Large intestine (tissue), 12 donors: ENCODE measurements around the gene RPGR. TPM values are rescaled to one million over a fixed set of nuclear protein-coding genes. Genes with fewer than 3 reads are reported as not detected.

Source experiments
- DNase-seq, 2 donors: peaks; one replicate each; pipeline versions ENCODE4 v3.0.0 to v3.0.0-alpha.2; 2013
- H3K27ac ChIP-seq: one replicate; pipeline ENCODE4 v1.5.1; 2013; ENCODE audit warnings: low read length
- H3K27me3 ChIP-seq: 2 replicates; pipeline ENCODE4 v1.6.1; 2013; ENCODE audit warnings: low read length; ENCODE audit not compliant: control insufficient read depth, insufficient read depth
- H3K36me3 ChIP-seq: 2 replicates; pipeline ENCODE4 v1.6.1; 2013; ENCODE audit warnings: low read length; ENCODE audit not compliant: control insufficient read depth, insufficient read depth
- H3K4me1 ChIP-seq: one replicate; pipeline ENCODE4 v1.6.1; 2013; ENCODE audit warnings: low read length; ENCODE audit not compliant: control insufficient read depth, insufficient read depth
- H3K4me3 ChIP-seq: one replicate; pipeline ENCODE4 v1.5.1; 2013; ENCODE audit warnings: low read length
- H3K9me3 ChIP-seq: one replicate; pipeline ENCODE4 v1.6.1; 2013; ENCODE audit warnings: mild to moderate bottlenecking, low read depth, low read length, moderate library complexity; ENCODE audit not compliant: control insufficient read depth
- WGBS: methylation state at CpG from one replicate; pipeline ENCODE4 v1.1.5; 2013; ENCODE audit warnings: low lambda C conversion rate; ENCODE audit not compliant: insufficient coverage; 5-methylcytosine and 5-hydroxymethylcytosine counted together
- long read RNA-seq, 11 donors: transcript quantifications; one replicate each; lab custom pipeline, GENCODE V29; 2026
- polyA plus RNA-seq: library from polyadenylated mRNA; unstranded; fragments of 120-200 nt; gene quantifications from one replicate; pipeline ENCODE4 v1.2.1, GENCODE V29; 2013

RPGR gene
- 15.0 TPM for polyA plus RNA-seq
- long read RNA-seq, donor 1, partial matches to known transcripts, result 0 of 1 reads
- long read RNA-seq, donor 1, other reads (novel, unspliced or antisense), result 0 of 1 reads
- long read RNA-seq, donor 2, partial matches to known transcripts, result 0 of 2 reads
- long read RNA-seq, donor 2, other reads (novel, unspliced or antisense), result 0 of 2 reads
- long read RNA-seq, donor 3, result 0 reads
- long read RNA-seq, donor 4, result 0 reads
- long read RNA-seq, donor 5, partial matches to known transcripts, result 0 of 1 reads
- long read RNA-seq, donor 5, other reads (novel, unspliced or antisense), result 0 of 1 reads
- long read RNA-seq, donor 6, partial matches to known transcripts, result 0 of 2 reads
- long read RNA-seq, donor 6, other reads (novel, unspliced or antisense), result 0 of 2 reads
- long read RNA-seq, donor 7, partial matches to known transcripts, result 0 of 1 reads
- long read RNA-seq, donor 7, other reads (novel, unspliced or antisense), result 0 of 1 reads
- long read RNA-seq, donor 8, partial matches to known transcripts, result 0 of 1 reads
- long read RNA-seq, donor 8, other reads (novel, unspliced or antisense), result 0 of 1 reads
- long read RNA-seq, donor 9, partial matches to known transcripts, result 0 of 1 reads
- long read RNA-seq, donor 9, other reads (novel, unspliced or antisense), result 0 of 1 reads
- long read RNA-seq, donor 10, full-length matches to known transcripts, result 1 of 1 reads
- long read RNA-seq, donor 10, partial matches to known transcripts, result 0 of 1 reads
- long read RNA-seq, donor 10, other reads (novel, unspliced or antisense), result 0 of 1 reads
- long read RNA-seq, donor 11, result 0 reads

DNA sequence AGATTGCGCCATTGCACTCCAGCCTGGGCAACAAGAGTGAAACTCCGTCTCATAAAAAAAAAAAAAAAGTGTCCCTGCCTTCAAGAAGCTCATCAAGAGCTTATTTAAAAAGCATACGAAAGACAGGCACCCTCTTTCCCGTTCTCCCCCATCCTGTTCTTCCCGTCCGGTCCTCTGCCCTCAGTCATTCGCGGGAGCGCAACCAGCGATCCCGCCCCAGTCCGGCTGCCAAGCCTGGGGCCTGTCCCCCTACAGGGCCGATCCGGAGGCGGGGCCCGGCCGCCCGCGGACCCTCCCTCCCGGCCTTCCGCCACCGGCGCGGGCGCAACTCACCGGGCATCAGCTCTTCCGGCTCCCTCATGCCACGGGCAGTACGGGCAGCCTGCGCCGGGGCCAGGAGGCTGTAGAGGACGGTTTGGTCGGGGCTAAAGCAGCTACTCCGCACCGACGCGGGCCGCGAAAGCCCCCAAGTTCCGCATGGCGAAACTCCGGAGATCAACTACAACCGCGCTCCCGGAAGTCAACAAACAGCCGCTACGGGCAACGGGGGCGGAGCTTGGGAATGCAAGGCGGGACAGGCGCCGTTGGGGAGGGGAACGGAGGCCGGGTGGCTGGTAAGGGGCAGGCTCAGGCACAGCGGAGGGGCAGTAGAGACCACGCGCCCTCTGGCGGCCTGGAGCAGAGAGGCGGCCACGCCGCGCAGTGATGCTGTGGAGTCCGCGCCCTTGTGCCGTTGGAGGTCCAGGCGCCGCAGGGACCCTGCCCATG lies at the start of gene RPGR:
Gene RPGR, minus strand, starts transcription at position 503 of the 768 bp plus-strand sequence. Its CDS starts 142 bp downstream, at position 361.
- peak; percentile 93 to 94 for DNase-seq
- H3K4me3 ChIP-seq, result peak within 1 kb of the TSS; percentile 75
- WGBS, result no CpG with 5 or more reads among the region's 67 CpGs

GRCh38 chrX:38376747-38377146 lies 49.4 kb upstream of the RPGR start:
- H3K9me3 ChIP-seq, result no peaks in the 10 kb centered on the region
- H3K27me3 ChIP-seq, result no peaks in the 10 kb centered on the region
- no peaks in the 10 kb centered on the region for H3K4me1 ChIP-seq
- no peak for DNase-seq
- no peaks in the 10 kb centered on the region for H3K36me3 ChIP-seq
- H3K27ac ChIP-seq, result no peak overlapping the region
- H3K4me3 ChIP-seq, result no peak overlapping the region
- WGBS, result no CpG with 5 or more reads among the region's 1 CpG

More for the DNA sequence above, at the start of gene RPGR:
- no peaks in the 10 kb centered on the region for H3K36me3 ChIP-seq
- H3K27ac ChIP-seq, result peak within 1 kb of the TSS; percentile 89
- no peaks in the 10 kb centered on the region for H3K27me3 ChIP-seq
- H3K4me1 ChIP-seq, result peaks cover 2% of the 10 kb centered on the region
- no peaks in the 10 kb centered on the region for H3K9me3 ChIP-seq

GRCh38 chrX:38375891-38376290 lies 48.6 kb upstream of the RPGR start:
- Histone ChIP-seq H3K27me3 (no peaks in the 10 kb centered on the region), H3K27ac (no peak overlapping the region), H3K4me1 (no peaks in the 10 kb centered on the region), H3K9me3 (no peaks in the 10 kb centered on the region), H3K36me3 (no peaks in the 10 kb centered on the region), H3K4me3 (no peak overlapping the region)
- no peak for DNase-seq
- 43% methylated on average over 1 of the region's 1 CpG for WGBS

- H3K27me3 ChIP-seq, result no peaks in the 10 kb centered on the region
- H3K4me3 ChIP-seq, result no peak overlapping the region
- peaks cover 8% of the 10 kb centered on the region for H3K36me3 ChIP-seq
- H3K9me3 ChIP-seq, result no peaks in the 10 kb centered on the region
- H3K4me1 ChIP-seq, result no peaks in the 10 kb centered on the region
- no peak overlapping the region for H3K27ac ChIP-seq
- WGBS, result no CpG with 5 or more reads among the region's 3 CpGs
- no peak for DNase-seq
Observed at GRCh38 chrX:38374431-38374830, 47.1 kb upstream of the RPGR start.

GRCh38 chrX:38371641-38372040 lies 44.3 kb upstream of the RPGR start:
- Histone ChIP-seq H3K27ac (no peak overlapping the region), H3K9me3 (no peaks in the 10 kb centered on the region), H3K4me1 (no peaks in the 10 kb centered on the region), H3K4me3 (no peak overlapping the region), H3K27me3 (no peaks in the 10 kb centered on the region), H3K36me3 (peaks cover 11% of the 10 kb centered on the region)
- no CpG with 5 or more reads among the region's 2 CpGs for WGBS
- no peak for DNase-seq

- no peaks in the 10 kb centered on the region for H3K9me3 ChIP-seq
- no peak overlapping the region for H3K27ac ChIP-seq
- H3K36me3 ChIP-seq, result peaks cover 11% of the 10 kb centered on the region
- H3K27me3 ChIP-seq, result no peaks in the 10 kb centered on the region
- peaks cover 3% of the 10 kb centered on the region for H3K4me1 ChIP-seq
- DNase-seq, result no peak
- WGBS, result no CpG with 5 or more reads among the region's 2 CpGs
- no peak overlapping the region for H3K4me3 ChIP-seq
Observed at GRCh38 chrX:38368774-38369173, 41.5 kb upstream of the RPGR start.

GRCh38 chrX:38365954-38366353 lies 38.6 kb upstream of the RPGR start:
- no peaks in the 10 kb centered on the region for H3K27me3 ChIP-seq
- peaks cover 11% of the 10 kb centered on the region for H3K36me3 ChIP-seq
- H3K4me1 ChIP-seq, result peaks cover 3% of the 10 kb centered on the region
- no peak overlapping the region for H3K4me3 ChIP-seq
- no peaks in the 10 kb centered on the region for H3K9me3 ChIP-seq
- WGBS, result no CpG with 5 or more reads among the region's 3 CpGs
- DNase-seq, result peak in 1 of 2 donors; percentile 41
- peak overlapping the region; percentile 40 for H3K27ac ChIP-seq

GRCh38 chrX:38363046-38363445 lies 35.7 kb upstream of the RPGR start:
- no peaks in the 10 kb centered on the region for H3K27me3 ChIP-seq
- H3K4me3 ChIP-seq, result no peak overlapping the region
- peak overlapping the region; percentile 39 for H3K27ac ChIP-seq
- no peaks in the 10 kb centered on the region for H3K36me3 ChIP-seq
- H3K9me3 ChIP-seq, result no peaks in the 10 kb centered on the region
- DNase-seq, result no peak
- peaks cover 3% of the 10 kb centered on the region for H3K4me1 ChIP-seq

DNA sequence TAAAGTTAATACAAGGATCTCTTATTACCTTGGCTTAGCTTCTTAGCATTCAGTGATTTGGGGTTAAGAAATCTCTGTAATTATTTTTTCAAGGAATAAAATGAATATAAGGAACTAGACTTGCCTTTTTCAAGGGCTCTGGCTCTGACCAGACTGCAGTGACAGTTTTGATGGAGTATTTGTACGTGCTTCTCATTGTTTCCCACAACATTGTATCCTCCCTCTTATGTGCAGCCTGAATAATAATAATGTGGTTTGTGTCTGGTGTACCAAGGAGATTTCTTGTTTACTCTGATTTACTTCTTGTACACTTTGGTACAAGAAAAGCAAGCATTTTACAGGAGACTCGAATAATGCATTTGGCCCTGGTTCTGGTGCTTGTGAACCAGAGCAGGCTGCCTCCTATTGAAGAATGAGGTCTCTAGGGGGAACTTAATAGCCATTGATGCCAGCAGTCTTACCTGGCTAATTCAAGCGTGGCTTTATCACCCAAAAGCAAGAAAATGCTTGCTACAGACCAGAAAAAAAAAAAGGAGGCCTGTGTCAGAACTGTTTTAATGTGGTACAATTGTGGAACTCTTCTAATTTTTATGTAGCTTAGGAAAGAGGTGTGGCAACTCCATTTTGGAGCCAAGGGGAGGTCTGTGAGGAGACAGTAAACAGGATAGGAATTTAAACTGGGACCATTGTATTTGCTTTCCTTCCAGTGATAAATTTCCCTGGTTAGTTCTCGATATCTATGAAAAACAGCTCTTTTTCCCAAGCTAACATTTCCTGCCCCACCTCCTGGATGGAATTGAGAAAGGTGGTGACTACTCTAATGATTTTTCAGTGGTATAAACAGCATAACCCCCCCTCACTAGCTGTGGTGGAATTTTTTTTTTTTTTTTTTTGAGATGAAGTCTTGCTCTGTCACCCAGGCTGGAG lies 30.7 kb upstream of the RPGR start:
- Histone ChIP-seq H3K27me3 (no peaks in the 10 kb centered on the region), H3K9me3 (no peaks in the 10 kb centered on the region), H3K4me1 (peaks cover 3% of the 10 kb centered on the region), H3K27ac (peak overlapping the region; percentile 63), H3K4me3 (no peak overlapping the region), H3K36me3 (no peaks in the 10 kb centered on the region)
- no peak for DNase-seq
- WGBS, result no CpG with 5 or more reads among the region's 4 CpGs
